GM10847 (cell line): Measurements from ENCODE around the gene PDCD5.

Experiments used
- POLR2A ChIP-seq: IDR thresholded peaks from 2 replicates; pipeline ENCODE4 v1.6.1; 2011; ENCODE audit not compliant: insufficient read length; ENCODE audit errors: extremely low read depth

Gene PDCD5, protein sequence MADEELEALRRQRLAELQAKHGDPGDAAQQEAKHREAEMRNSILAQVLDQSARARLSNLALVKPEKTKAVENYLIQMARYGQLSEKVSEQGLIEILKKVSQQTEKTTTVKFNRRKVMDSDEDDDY

DNA sequence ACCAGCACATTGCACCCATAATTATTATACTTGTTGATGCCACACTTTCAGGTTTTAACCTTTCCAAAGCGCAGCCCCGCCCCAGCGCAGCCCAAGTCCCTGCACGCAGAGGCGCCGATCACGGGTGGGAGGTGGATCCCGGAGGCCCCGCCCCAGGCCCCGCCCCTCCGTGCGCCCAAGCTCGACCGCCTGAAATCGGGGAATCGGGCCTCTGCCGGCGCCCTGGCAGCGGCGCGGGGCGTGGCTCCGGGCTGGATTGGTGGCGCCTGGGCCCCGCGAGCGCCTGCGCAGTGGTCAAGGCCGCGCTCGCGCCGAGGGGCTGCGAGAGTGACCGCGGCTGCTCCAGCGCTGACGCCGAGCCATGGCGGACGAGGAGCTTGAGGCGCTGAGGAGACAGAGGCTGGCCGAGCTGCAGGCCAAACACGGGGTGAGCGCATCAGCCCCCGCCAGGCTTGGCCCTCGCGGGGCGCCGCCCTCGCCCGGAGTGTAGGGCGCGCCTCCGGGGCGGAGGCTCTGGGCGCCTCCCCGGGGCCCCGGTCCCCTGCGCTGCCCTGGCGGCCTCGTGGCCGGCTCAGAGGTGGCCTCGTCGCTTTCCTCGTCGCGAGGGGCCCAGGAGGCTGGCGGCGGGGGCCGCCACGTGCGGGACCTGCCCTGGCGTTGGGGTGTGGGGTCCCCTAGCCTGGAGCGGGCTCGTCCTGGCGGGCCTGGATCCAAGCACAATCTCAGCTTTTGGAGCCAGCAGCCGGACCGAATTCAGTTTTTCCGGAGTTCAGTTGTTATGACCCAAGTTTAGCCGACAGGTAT lies at the start of gene PDCD5:
Gene PDCD5 (plus strand): TSS at position 290 of the 804 bp plus-strand sequence. CDS start 72 bp downstream, at position 362.
- peak; percentile 88 for TF ChIP-seq POLR2A

DNA sequence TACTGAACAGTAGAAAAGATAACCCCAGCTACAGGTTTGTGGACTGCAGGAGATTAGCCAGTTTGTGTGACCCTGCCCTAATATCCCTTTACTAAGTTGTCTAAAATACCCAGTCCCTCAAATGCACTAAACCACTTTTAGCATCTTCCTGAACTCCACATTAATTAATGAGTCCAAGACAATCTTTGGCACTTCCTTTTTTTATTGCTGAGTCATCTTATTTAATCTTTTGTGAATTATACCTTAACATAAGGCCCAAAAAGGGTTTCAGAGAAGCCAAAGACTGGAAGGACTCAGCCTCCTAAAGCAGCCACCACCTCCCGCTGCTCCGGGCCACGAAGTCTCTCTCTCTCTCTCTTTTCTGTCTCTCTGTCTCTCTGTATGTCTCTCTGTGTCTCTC lies 48.8 kb upstream of the PDCD5 start:
- no peak for TF ChIP-seq POLR2A

DNA sequence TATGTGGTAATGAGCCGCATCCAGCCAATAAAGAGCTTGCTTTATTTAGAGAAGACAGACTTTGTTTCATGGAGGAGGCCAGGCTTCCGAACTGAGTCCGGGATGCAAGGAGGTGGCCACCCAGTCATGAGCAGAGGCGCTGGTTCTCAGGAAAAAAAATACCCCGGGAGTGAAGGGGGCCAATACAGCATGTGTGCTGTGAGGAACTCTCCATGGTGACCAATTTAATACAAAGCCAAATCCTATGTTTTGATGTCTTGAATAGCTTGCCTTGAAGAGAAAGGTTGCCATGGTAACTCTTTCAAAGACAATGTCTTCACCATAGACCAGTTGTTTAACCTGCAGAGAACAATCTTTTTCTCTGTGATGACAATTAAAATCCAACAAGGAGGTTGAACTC lies 43.4 kb upstream of the PDCD5 start:
- TF ChIP-seq POLR2A, result no peak

DNA sequence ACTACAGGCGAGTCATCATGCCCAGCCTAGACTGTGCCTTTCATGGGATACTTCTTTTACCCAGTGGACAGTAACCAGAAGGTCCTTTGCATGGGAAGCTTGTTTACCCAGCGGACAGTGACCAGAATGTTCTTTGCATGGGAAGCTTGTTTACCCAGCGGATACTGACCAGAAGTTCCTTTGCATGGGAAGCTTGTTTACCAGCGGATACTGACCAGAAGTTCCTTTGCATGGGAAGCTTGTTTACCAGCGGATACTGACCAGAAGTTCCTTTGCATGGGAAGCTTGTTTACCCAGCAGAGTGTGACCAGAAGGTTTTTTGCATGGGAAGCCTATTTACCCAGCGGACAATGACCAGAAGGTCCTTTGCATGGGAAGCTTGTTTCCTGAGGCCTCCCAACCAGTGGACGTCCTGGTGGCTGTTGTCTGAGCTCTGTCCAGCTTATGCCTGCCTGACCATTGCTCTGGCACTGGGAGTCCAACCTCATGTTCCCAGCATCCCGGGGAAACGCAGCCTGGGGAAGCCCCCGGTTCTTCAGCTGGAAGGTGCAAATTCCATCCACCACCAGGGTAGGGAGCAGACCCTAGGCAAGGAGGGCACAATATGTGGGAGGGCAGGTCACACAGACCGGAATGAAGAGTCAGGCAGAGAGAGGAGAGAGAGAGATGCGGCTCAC lies 41.6 kb upstream of the PDCD5 start:
- TF ChIP-seq POLR2A, result no peak

DNA sequence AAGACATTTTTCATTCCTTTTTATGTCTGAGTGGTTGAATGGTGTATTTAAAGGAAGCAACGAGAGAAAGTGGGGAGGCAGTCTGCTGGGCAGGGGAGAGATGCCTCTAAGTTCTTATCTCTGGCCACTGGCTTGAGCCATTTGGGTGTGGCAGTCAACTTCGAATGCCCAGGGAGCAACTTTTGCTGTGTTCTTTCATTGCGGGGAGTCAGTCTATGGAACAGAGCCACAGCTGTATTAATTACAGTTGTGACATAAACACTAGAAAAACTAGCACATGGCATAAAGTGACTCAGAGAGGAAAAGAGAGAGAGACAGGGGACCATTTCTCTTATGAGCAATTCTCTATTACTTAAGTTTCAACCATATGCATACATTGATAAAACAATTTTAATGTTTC lies 40.4 kb upstream of the PDCD5 start:
- TF ChIP-seq POLR2A, result no peak

DNA sequence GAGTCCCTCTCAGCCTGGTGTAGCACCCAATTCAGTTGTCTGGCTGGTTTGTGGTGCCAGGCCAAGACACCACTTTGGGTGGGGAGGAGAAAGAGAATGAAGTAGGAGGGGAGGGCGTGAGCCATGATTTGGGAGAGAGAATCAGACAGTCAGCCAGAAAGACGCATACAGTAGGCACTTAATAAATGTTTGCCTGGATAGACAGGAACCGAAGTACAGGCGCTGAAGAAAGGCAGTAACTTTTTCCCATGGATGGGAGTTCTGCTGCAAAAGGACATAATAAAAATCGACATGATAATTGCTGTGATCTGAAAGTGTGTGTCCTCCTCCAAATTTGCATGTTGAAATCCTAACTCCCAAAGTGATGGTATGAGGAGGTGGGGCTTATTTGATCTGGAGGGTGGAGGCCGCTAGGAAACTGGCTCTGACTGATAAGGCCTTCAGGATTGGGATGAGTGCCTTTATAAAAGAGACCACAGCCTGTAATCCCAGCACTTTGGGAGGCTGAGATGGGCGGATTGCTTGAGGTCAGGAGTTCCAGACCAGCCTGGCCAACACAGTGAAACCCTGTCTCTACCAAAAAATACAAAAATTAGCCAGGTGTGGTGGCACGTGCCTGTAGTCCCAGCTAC lies 38.4 kb upstream of the PDCD5 start:
- TF ChIP-seq POLR2A, result no peak

DNA sequence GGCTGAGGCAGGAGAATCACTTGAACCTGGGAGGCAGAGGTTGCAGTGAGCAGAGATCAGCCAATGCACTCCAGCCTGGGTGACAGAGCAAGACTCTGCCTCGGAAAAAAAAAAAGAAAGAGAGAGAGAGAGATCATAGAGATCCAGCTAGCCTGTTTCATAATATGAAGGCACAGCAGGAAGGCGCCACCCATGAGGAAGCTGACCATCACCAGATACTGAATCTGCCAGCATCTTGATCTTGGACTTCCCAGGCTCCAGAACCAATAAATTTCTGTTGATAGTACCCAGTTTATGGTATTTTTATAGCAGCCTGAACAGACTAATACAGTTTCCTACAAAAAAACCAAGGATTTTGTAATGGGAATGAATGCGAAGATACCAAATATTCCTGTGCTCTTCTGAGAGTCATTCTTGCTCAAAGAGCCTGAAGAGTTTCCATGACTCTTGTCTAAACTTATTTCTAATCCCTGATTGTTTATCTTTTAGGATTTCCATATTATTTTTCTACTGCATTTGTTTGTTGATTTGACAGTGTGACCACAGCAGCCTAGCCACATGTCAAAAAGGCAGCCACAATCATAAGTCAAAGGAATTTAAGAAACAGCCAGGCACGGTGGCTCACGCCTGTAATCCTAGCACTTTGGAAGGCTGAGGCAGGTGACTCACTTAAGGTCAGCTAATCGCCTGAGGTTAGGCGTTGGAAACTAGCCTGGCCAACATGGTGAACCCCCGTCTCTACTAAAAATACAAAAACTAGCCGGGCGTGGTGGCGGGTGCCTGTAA lies 37.7 kb upstream of the PDCD5 start:
- TF ChIP-seq POLR2A, result no peak

DNA sequence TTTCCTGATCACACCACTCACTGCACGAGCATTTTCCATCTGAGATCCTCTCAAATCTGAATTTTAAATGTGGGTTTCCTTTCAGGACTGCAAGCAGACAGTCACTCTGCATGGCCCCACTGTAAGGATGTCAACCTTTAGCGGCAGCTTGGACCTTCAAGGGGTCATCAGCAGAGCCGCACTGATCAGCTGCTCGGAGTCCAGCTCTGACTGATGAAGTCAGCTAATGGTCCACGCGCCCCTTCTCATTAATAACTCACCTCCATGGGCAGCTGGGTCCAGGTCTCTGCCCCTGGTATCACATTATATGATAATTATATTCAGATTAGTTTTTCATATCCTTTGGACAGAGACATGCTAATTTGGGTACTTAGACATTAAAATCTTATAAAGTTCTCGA lies 36.1 kb upstream of the PDCD5 start:
- no peak for TF ChIP-seq POLR2A

DNA sequence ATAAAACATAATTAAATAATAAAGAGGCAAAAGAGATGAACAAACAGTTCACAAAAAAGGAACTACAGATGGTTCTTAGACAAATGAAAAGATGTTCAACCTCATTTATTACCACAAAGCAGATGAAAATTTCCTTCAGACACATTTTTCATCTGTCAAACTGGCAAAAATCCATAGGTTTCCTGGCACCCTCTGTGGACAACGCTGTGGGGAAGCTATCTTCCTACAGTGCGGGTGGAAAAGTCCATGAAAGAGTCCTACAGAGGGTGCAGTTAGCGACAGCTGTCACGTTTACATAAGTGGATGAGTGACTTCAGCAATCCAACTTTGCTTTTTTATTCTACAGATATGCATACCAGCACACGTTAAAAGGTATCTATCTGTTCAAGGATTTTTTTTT lies 30.3 kb upstream of the PDCD5 start:
- TF ChIP-seq POLR2A, result no peak

DNA sequence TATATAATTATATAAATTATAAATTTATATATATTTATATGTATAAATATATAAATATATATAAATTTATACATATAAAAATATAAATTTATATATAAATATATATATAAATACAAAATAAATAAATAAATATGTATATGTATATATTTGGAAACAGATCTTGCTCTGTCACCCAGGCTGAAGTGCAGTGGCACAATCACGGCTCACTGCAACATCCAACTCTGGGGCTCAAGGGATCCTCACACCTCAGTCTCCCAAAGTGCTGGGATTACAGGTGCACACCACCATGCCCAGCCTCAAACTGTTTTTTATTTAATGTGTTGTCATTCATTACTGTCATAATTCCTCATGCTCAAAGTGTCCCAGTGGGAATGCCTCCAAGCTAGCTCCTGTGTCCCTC lies 25.2 kb upstream of the PDCD5 start:
- no peak for TF ChIP-seq POLR2A

DNA sequence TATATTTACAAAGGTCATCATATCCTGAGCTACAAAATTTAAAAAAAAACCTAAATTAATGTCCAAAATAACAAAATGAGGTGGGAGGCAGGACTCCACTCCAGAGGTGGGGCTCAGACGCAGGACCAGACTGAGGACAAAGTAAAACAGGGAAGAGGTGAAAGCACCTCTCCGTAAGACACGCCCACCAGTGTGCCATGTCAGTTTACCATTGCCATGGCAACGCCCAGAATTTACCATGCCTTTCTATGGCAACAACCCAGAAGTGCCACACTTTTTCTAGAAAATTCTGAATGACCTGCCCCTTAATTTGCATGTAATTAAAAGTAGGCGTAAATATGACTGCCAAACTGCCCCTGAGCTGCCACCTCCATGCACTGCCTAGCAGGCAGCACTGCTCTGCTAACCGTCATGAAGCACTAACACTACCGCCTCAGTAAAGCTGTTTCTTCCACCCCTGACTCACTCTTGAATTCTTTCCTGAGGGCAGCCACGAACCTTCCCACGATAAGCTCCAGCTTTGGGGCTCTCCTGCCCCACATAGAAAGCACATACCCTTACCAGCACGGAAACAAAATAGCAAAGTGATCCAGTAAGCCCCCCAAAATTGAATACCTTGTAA lies 22.3 kb upstream of the PDCD5 start:
- no peak for TF ChIP-seq POLR2A

DNA sequence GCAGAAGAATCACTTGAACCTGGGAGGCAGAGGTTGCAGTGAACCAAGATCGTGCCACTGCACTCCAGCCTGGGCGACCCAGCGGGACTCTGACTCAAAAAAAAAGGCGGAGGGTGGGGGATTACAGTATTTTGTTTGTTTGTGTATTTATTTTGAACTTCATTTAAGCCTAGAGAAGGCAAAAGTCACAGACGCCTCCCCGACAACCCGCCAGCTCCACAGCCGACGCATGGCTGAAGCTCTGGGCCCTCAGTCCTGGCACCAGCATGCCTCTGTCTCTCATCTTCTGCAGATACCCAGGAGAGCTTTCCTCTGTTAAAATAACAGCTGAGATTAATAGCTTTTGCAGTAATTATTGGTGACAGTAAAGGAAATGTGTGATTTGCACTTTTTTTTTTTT lies 17.2 kb upstream of the PDCD5 start:
- TF ChIP-seq POLR2A, result no peak

DNA sequence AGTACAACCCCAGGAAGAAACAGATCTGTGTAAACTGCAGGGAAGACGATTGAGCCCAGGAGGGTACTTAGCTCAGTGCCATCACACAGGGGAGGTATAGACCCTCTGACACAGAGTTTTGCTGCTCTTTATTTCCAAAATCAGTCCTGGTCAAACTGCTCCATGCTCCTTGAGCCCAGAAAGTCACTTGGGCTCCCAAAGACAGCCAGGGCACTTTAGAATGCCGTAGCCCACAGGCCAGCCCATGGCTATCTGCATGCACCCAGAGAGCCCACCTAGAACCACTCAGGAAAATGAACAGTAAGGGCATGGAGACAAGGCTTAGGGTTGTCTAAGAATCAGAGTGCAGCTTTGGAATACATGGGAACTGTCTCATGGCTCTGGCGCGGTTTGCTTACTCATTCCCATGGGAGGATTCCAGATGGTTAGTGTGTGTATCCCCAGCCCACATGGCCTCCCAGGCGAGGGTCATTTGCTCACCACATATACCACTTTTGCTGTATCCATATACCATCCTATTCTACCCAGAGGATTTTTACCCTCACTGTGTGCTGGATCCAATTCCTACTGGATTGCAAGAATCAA lies 14.7 kb upstream of the PDCD5 start:
- no peak for TF ChIP-seq POLR2A

DNA sequence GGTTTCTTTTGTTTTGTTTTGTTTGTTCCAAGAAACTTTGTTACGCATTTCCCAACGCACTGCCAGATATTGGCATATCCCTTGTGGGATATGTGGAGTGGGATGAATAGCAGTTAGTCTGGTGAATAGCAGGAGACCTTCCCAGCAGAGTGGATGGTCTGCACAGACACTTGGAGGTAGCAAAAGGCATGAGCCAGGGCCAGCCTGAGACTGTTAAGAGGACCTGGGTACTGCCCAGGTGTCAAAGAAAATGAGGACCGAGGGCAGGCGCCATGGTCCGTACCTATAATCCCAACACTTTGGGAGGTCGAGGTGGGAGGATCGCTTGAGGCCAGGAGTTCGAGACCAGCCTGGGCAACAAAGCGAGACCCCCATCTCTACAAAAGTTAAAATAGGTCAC lies 13.5 kb upstream of the PDCD5 start:
- TF ChIP-seq POLR2A, result no peak
